AG10803 (cell line): ENCODE results near the gene IL27RA.
"Not testable (repeated sequence)": the region's sequence is repeated elsewhere in the genome, so short reads cannot be mapped to it uniquely, and the experiment has no call there.

Source experiments
- DNase-seq: peaks from one replicate; pipeline ENCODE4 v3.0.0; 2010; ENCODE audit warnings: low read depth
- H3K4me3 ChIP-seq: 2 replicates; pipeline ENCODE4 v1.5.1; 2011; ENCODE audit warnings: mild to moderate bottlenecking, low read length, control low read depth
- TF ChIP-seq, protein P1 (sequence below): conservative IDR thresholded peaks from 2 replicates; pipeline ENCODE4 v1.5.1; 2011; ENCODE audit warnings: mild to moderate bottlenecking, low read length, control low read depth, inconsistent platforms

The IL27RA gene

DNA sequence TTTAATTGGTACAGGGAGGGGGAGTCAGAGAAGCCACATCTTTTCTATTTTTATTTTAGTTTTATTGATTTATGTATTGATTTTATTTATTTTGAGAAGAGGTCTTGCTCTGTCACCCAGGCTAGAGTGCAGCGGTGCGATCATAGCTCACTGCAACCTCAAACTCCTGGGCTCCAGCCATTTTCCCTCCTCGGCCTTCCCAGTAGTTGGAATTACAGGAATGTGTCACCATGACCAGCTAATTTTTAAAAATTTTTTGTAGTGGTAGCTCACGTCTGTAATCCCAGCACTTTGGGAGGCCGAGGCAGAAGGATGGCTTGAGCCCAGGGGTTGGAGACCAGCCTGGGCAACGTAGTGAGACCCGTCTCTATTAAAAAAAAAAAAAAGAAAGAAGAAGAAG is 4.1 kb downstream of the IL27RA start:
- peak; percentile 75 for DNase-seq
- no peak overlapping the region for H3K4me3 ChIP-seq
- TF ChIP-seq, protein P1, sequence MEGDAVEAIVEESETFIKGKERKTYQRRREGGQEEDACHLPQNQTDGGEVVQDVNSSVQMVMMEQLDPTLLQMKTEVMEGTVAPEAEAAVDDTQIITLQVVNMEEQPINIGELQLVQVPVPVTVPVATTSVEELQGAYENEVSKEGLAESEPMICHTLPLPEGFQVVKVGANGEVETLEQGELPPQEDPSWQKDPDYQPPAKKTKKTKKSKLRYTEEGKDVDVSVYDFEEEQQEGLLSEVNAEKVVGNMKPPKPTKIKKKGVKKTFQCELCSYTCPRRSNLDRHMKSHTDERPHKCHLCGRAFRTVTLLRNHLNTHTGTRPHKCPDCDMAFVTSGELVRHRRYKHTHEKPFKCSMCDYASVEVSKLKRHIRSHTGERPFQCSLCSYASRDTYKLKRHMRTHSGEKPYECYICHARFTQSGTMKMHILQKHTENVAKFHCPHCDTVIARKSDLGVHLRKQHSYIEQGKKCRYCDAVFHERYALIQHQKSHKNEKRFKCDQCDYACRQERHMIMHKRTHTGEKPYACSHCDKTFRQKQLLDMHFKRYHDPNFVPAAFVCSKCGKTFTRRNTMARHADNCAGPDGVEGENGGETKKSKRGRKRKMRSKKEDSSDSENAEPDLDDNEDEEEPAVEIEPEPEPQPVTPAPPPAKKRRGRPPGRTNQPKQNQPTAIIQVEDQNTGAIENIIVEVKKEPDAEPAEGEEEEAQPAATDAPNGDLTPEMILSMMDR = no peak

DNA sequence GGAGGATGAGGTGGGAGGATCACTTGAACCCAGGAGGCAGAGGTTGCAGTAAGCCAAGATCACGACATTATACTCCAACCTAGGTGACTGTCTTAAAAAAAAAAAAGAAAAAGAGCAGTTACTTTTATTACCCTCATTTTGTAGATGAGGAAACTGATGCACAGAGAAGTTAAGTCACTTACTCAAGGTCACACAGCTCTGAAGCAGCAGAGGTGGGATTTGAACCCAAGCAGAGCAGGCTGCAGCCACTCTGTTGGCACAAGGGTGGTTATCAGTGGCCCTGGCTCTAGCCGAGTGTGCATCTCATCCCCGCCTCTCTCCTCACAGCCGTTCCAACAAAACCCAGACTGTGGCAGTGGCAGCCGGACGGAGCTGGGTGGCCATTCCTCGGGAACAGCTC is 7.6 kb downstream of the IL27RA start:
- TF ChIP-seq, protein P1 = no peak
- no peak for DNase-seq
- H3K4me3 ChIP-seq = no peak overlapping the region

DNA sequence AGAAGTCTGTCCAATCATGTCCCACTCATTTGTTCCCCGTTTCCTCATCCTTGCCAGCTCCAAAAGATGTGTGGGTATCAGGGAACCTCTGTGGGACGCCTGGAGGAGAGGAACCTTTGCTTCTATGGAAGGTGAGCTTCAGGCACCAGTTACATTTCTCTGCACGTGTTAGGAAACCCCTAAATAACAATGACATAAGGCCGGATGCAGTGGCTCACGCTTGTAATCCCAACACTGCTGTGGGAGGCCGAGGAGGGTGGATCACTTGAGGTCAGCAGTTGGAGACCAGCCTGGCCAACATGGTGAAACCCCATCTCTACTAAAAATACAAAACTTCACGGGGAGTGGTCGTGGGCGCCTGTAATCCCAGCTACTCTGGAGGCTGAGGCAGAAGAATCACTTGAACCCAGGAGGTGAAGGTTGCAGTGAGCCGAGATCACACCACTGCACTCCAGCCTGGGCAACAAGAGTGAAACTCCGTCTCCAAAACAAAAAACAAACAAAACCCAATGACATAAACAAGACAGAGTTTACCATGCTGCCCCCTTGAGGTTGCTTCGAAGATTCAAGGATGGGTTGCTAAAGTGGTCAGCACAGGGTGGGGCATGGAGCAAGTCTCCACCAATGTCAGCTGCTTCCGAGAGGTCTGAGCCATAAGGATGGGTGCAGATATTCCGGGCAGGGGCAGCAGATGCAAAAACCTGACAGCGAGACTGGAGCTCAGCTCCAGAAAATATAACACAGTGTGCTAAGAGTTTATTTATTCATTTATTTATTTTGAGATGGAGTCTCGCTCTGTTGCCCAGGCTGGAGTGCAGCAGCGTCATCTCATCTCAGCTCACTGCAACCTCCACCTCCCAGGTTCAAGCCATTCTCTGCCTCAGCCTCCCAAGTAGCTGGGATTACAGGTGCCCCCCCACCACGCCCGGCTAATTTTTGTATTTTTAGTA is 11.4 kb downstream of the IL27RA start:
- DNase-seq = peak; percentile 79
- H3K4me3 ChIP-seq = not testable (repeated sequence)
- TF ChIP-seq, protein P1 = peak; percentile 65

DNA sequence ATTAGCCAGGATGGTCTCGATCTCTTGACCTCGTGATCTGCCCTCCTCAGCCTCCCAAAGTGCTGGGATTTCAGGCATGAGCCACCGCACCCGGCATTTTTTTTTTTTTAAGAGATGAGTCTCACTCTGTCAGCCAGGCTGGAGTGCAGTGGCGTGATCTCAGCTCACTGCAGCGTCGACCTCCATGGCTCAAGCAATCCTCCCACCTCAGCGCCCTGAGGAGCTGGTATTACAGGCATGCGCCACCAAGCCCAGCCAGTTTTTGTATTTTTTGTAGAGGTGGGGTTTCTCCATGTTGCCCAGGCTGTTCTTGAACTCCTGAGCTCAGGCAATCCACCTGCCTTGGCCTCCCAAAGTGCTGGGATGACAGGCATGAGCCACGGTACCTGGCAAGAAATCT is 16.3 kb downstream of the IL27RA start:
- DNase-seq, H3K4me3 ChIP-seq: not testable (repeated sequence)

DNA sequence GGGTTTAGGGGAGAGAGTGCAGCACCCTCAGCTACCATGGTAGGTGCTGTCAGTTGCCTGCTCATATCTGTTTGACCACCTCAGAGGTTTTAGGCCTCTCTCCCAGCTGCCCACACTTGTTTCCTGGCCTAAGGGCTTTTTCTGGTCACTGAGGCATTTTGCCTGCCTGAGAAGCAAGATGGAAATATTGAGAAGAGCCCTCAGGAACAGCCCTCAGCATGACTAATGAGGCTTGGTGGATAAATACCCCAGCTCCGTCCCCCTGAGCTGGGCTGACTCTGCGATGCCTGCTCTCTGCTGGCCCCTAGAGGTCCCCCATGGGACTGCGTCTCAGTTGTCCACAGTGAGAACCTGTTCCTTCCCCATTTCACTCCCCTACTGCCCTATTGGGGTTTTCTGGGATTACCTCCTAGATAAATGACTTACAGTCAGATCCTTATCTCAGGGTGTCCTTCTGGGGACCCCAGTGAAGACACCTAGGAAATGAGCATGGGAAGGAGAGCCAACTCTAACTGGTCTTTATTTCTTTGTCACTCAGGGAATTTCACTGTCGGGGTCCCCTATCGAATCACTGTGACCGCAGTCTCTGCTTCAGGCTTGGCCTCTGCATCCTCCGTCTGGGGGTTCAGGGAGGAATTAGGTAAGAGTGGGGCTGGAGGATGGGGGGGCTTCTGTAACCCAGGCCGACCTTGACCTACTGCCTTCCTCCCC is 17.0 kb downstream of the IL27RA start:
- no peak for DNase-seq
- TF ChIP-seq, protein P1 = peak; percentile 75
- H3K4me3 ChIP-seq = no peak overlapping the region

DNA sequence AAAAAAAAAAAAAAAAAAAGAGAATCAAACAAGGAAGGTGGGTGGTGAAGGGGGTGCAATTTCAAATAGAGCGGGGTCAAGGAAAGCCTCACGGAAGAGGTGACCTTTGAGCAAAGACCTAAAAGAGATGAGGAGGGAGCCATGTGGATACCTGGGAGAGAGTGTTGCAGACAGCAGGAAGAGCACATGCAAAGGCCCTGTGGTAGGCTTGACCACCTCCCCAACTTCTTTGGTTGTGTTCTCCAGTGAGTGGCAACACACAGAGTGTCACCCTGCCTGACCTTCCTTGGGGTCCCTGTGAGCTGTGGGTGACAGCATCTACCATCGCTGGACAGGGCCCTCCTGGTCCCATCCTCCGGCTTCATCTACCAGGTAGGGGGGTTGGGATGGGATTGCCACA is 18.9 kb downstream of the IL27RA start:
- DNase-seq = no peak
- TF ChIP-seq, protein P1 = no peak
- no peak overlapping the region for H3K4me3 ChIP-seq

DNA sequence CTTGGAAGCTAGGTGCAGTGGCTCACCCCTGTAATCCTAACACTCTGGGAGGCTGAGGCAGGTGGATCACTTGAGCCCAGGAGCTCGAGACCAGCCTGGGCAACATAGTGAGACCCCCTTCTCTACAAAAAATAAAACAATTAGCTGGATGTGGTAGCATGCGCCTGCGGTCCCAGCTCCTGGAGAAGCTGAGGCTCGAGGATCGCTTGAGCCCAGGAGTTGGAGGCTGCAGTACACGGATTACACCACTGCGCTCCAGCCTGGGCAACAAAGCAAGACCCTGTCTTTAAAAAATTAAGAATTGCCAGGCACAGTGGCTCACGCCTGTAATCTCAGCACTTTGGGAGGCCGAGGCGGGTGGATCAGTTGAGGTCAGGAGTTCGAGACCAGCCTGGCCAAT is 19.4 kb downstream of the IL27RA start:
- not testable (repeated sequence) for DNase-seq, H3K4me3 ChIP-seq

DNA sequence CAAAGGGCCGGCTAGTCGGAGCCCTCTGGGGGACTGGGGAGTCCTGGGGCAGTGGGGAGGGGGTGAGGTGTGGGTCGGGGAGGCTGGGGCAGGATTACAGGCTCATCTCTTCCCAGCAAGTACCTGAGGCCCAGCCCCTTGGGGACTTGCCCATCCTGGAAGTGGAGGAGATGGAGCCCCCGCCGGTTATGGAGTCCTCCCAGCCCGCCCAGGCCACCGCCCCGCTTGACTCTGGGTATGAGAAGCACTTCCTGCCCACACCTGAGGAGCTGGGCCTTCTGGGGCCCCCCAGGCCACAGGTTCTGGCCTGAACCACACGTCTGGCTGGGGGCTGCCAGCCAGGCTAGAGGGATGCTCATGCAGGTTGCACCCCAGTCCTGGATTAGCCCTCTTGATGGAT is 20.4 kb downstream of the IL27RA start:
- no peak for DNase-seq
- TF ChIP-seq, protein P1 = no peak
- no peak overlapping the region for H3K4me3 ChIP-seq
